ENCODE results near the gene ADAMTS6. TPM values are rescaled to one million over a fixed set of nuclear protein-coding genes. Genes with fewer than 3 reads are reported as not detected.

The ADAMTS6 gene
- total RNA-seq, 1 donor from 2014 or later, result 1.5 TPM

GRCh38 chr5:65108786-65109743 is 372.7 kb downstream of the ADAMTS6 start:
- DNase-seq, result no peak
- intact Hi-C loops (cut with micrococcal nuclease), result loop anchor here (10.0 kb wide), 1 partner anchor 376 kb away; the partner anchor contains the start of gene ADAMTS6
- peaks cover 6% of the 10 kb centered on the region for H3K4me1 ChIP-seq
- no peaks in the 10 kb centered on the region for H3K27me3 ChIP-seq (ENCODE audit: low read depth)
- TF ChIP-seq CTCF (IDR thresholded peaks at IDR 0.05; ENCODE audit: borderline replicate concordance), result no peak
- H3K4me3 ChIP-seq, result no peak overlapping the region
- no peaks in the 10 kb centered on the region for H3K36me3 ChIP-seq
- H3K27ac ChIP-seq (replicated peaks), result no peak overlapping the region
- no peaks in the 10 kb centered on the region for H3K9me3 ChIP-seq (replicated peaks)

GRCh38 chr5:65105301-65105700 is 376.4 kb downstream of the ADAMTS6 start:
- no peak overlapping the region for H3K27ac ChIP-seq (replicated peaks)
- peaks cover 17% of the 10 kb centered on the region for H3K4me1 ChIP-seq
- no peak for TF ChIP-seq CTCF (IDR thresholded peaks at IDR 0.05; ENCODE audit: borderline replicate concordance)
- no peaks in the 10 kb centered on the region for H3K36me3 ChIP-seq
- no peaks in the 10 kb centered on the region for H3K27me3 ChIP-seq (ENCODE audit: low read depth)
- intact Hi-C loops (cut with micrococcal nuclease), result loop anchor here (10.0 kb wide), 1 partner anchor 380 kb away; the partner anchor contains the start of gene ADAMTS6
- H3K4me3 ChIP-seq, result no peak overlapping the region
- DNase-seq, result no peak
- no peaks in the 10 kb centered on the region for H3K9me3 ChIP-seq (replicated peaks)

- Histone ChIP-seq H3K36me3 (no peaks in the 10 kb centered on the region), H3K4me1 (peaks cover 17% of the 10 kb centered on the region), H3K27me3 (ENCODE audit: low read depth) (no peaks in the 10 kb centered on the region), H3K27ac (replicated peaks) (no peak overlapping the region), H3K4me3 (no peak overlapping the region), H3K9me3 (replicated peaks) (no peaks in the 10 kb centered on the region)
- TF ChIP-seq CTCF (IDR thresholded peaks at IDR 0.05; ENCODE audit: borderline replicate concordance), result no peak
- no peak for DNase-seq
- intact Hi-C loops (cut with micrococcal nuclease), result loop anchor here (10.0 kb wide), 1 partner anchor 380 kb away; the partner anchor contains the start of gene ADAMTS6
These were observed 376.9 kb downstream of the ADAMTS6 start for GRCh38 chr5:65104831-65105230.

- intact Hi-C loops (cut with micrococcal nuclease), result loop anchor here (10.0 kb wide), 1 partner anchor 381 kb away; the partner anchor contains the start of gene ADAMTS6
- Histone ChIP-seq H3K4me3 (peak overlapping the region; percentile 71), H3K27me3 (ENCODE audit: low read depth) (no peaks in the 10 kb centered on the region), H3K27ac (replicated peaks) (peak overlapping the region; percentile 89), H3K4me1 (peaks cover 17% of the 10 kb centered on the region), H3K36me3 (no peaks in the 10 kb centered on the region), H3K9me3 (replicated peaks) (no peaks in the 10 kb centered on the region)
- no peak for DNase-seq
- TF ChIP-seq CTCF (IDR thresholded peaks at IDR 0.05; ENCODE audit: borderline replicate concordance), result no peak
These were observed 377.8 kb downstream of the ADAMTS6 start for GRCh38 chr5:65103756-65104440.

- Histone ChIP-seq H3K4me1 (peaks cover 17% of the 10 kb centered on the region), H3K9me3 (replicated peaks) (no peaks in the 10 kb centered on the region), H3K27me3 (ENCODE audit: low read depth) (no peaks in the 10 kb centered on the region), H3K27ac (replicated peaks) (peak overlapping the region; percentile 89), H3K36me3 (no peaks in the 10 kb centered on the region), H3K4me3 (peak overlapping the region; percentile 71)
- peak; percentile 62 for TF ChIP-seq CTCF (IDR thresholded peaks at IDR 0.05; ENCODE audit: borderline replicate concordance)
- intact Hi-C loops (cut with micrococcal nuclease), result loop anchor here (10.0 kb wide), 1 partner anchor 382 kb away; the partner anchor contains the start of gene ADAMTS6
- peak; percentile 74 for DNase-seq
These were observed 378.6 kb downstream of the ADAMTS6 start for GRCh38 chr5:65102976-65103711.

All from left ventricle myocardium inferior (tissue), 1 donor.